K562 (cell line): ENCODE data around the gene SUPT5H. TPM values are rescaled to one million over a fixed set of nuclear protein-coding genes. Genes with fewer than 3 reads are reported as not detected.

Source experiments
- ASH1L ChIP-seq: fragments of 450-650 bp; IDR thresholded peaks from 2 replicates; pipeline ENCODE4 v1.6.1; 2018; ENCODE audit warnings: borderline replicate concordance, mild to moderate bottlenecking, low read depth; ENCODE audit not compliant: partially characterized antibody
- BCLAF1 ChIP-seq, 2 experiments: fragments of 450-650 bp in 1 of 2; IDR thresholded peaks; 2 replicates each; pipeline ENCODE4 v1.6.1; 2011 to 2017; ENCODE audit warnings: low read depth in 2 of 2, antibody characterized with exemption in 1 of 2, borderline replicate concordance in 1 of 2, low read length in 1 of 2, mild to moderate bottlenecking in 1 of 2, mixed read lengths in 1 of 2; ENCODE audit not compliant: control insufficient read depth in 1 of 2
- CCNT2 ChIP-seq: IDR thresholded peaks from 2 replicates; pipeline ENCODE4 v1.6.1; 2011; ENCODE audit warnings: borderline replicate concordance, low read depth, mild to moderate bottlenecking, moderate library complexity, mixed read lengths, low read length; ENCODE audit not compliant: insufficient read length; ENCODE audit errors: extremely low read depth
- GABPB1 ChIP-seq: sonication (generic); formaldehyde crosslinking; IDR thresholded peaks from 2 replicates; pipeline ENCODE4 v1.8.0; 2022; ENCODE audit warnings: mild to moderate bottlenecking, missing genetic modification reagents
- HOXB6 ChIP-seq: fragments of 250-450 bp; sonication (Bioruptor Pico); IDR thresholded peaks from 2 replicates; pipeline ENCODE4 v1.5.1; 2022; ENCODE audit warnings: mild to moderate bottlenecking, borderline replicate concordance
- HSF4 ChIP-seq: fragments of 250-450 bp; sonication (Bioruptor Pico); IDR thresholded peaks from 2 replicates; pipeline ENCODE4 v2.1.2; 2022; ENCODE audit warnings: mild to moderate bottlenecking, moderate library complexity, borderline replicate concordance
- ILK ChIP-seq: fragments of 450-650 bp; IDR thresholded peaks from 2 replicates; pipeline ENCODE4 v1.6.1; 2016; ENCODE audit warnings: missing genetic modification characterization, low read depth, mild to moderate bottlenecking, missing compliant biosample characterization, moderate library complexity, borderline replicate concordance
- KLF1 ChIP-seq: fragments of 450-650 bp; IDR thresholded peaks from 2 replicates; pipeline ENCODE4 v1.6.1; 2016; ENCODE audit warnings: missing genetic modification characterization, missing compliant biosample characterization
- NONO ChIP-seq, 2 experiments: fragments of 200-400 bp in 1 of 2; fragments of 450-650 bp in 1 of 2; formaldehyde crosslinking in 1 of 2; IDR thresholded peaks; 2 replicates each; pipeline ENCODE4 v1.6.1; 2017; ENCODE audit warnings: low read depth in 2 of 2, mild to moderate bottlenecking in 2 of 2, moderate library complexity in 2 of 2, low read length in 1 of 2
- POLR2G ChIP-seq: fragments of 200-400 bp; formaldehyde crosslinking; IDR thresholded peaks from 2 replicates; pipeline ENCODE4 v1.6.1; 2017; ENCODE audit warnings: low read depth, mild to moderate bottlenecking, antibody characterized with exemption, low read length, moderate library complexity
- PYGO2 ChIP-seq: fragments of 450-650 bp; IDR thresholded peaks from 2 replicates; pipeline ENCODE4 v1.6.1; 2016; ENCODE audit warnings: mild to moderate bottlenecking, missing genetic modification characterization, moderate library complexity, missing compliant biosample characterization
- RERE ChIP-seq: sonication (generic); formaldehyde crosslinking; IDR thresholded peaks from 2 replicates; pipeline ENCODE4 v1.8.0; 2023; ENCODE audit warnings: missing genetic modification reagents, mild to moderate bottlenecking, borderline replicate concordance
- THRA ChIP-seq: fragments of 450-650 bp; IDR thresholded peaks from 2 replicates; pipeline ENCODE4 v1.6.1; 2017; ENCODE audit warnings: mild to moderate bottlenecking, moderate library complexity
- ZBTB7A ChIP-seq: IDR thresholded peaks from 2 replicates; pipeline ENCODE4 v1.6.1; 2011; ENCODE audit warnings: low read depth, mild to moderate bottlenecking, low read length, moderate library complexity, borderline replicate concordance; ENCODE audit not compliant: control insufficient read depth
- ZNF217 ChIP-seq: sonication (generic); formaldehyde crosslinking; IDR thresholded peaks from 2 replicates; pipeline ENCODE4 v1.8.0; 2022; ENCODE audit warnings: mild to moderate bottlenecking, missing genetic modification reagents
- ZNF347 ChIP-seq: fragments of 450-650 bp; formaldehyde crosslinking; IDR thresholded peaks from 2 replicates; pipeline ENCODE4 v1.4.0; 2020; ENCODE audit warnings: low read depth, mild to moderate bottlenecking, moderate library complexity
- ZNF695 ChIP-seq: fragments of 450-650 bp; formaldehyde crosslinking; IDR thresholded peaks from 2 replicates; pipeline ENCODE4 v1.4.0; 2020; ENCODE audit warnings: mild to moderate bottlenecking, moderate library complexity
- polyA plus RNA-seq, 8 experiments: library from polyadenylated mRNA; depleted of rRNA in 4 of 8; stranded (reverse) in 5 of 8; unstranded in 3 of 8; fragments of >200 nt; fragmentation: Nextera tagmentation in 2 of 8; fragmentation: Illumina TruSeq in 1 of 8; extraction: Ambion mirVana in 2 of 8; extraction: Trizol in 1 of 8; gene quantifications; 2 replicates each; pipeline versions ENCODE4 v1.2.1 to v1.2.3, GENCODE V29; 2011 to 2014; ENCODE audit warnings: inconsistent platforms in 1 of 8, missing spikeins in 1 of 8
- total RNA-seq, 7 experiments: library from RNA; depleted of rRNA in 6 of 7; stranded (reverse); fragments of >200 nt in 6 of 7; fragmentation: Illumina TruSeq in 2 of 7; extraction: Trizol in 2 of 7; gene quantifications; 2 replicates each; pipeline versions ENCODE4 v1.2.1 to v1.2.3, GENCODE V29; 2011 to 2021; ENCODE audit warnings: low replicate concordance in 1 of 7

SUPT5H gene
- total and polyA plus RNA-seq, 9 of the 15 experiments (the other 6 are each of a cell fraction or from before 2014, with no cell fraction given), result 13.3 to 85.9 (median 35.9) TPM

DNA sequence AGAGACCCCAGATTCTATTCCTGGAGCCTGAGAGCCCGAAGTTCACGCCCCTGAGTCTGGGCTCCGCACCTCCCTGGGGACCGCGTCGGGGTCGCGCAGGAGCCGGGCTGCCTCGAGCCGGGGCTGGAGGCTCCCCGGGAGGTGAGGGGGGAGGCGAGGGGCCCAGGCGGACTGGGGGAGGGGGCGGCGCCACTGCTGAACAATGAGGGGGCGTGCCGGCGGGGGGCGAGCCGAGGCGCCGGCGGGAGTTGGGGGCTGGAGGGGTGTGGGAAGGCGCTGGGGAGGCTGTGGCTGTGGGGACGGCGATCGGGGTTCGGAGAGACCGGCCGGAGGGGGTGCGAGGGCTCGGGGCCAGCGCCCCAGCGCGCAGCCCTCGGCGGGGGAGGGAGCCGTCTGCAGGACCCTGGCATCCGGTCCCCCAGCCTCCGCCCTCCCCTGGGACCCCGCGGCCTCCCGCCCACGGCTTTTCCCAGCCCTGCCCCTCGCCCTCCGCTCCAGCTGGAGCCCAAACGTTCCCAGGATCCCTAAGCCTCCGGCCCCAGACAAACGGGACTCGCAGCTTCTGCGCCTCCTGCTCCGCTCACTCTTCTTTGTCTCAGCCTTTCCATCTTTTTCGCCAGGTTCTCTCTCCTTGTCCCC lies 32.0 kb upstream of the SUPT5H start (continued):
- peak; percentile 13 for TF ChIP-seq CCNT2
- no peak for TF ChIP-seq ZNF695
- no peak for TF ChIP-seq ZNF347 (CRISPR knock-in tag)
- no peak for TF ChIP-seq ZNF217 (CRISPR knock-in tag)
- no peak for TF ChIP-seq ILK (tag)
- no peak for TF ChIP-seq NONO (IDR thresholded peaks at IDR 0.05; ENCODE audit: low read depth in 2 of 2, low read length in 1 of 2)
- TF ChIP-seq PYGO2, result no peak
- no peak for TF ChIP-seq HOXB6 (CRISPR knock-in tag)
- TF ChIP-seq BCLAF1 (IDR thresholded peaks at IDR 0.05; ENCODE audit: borderline replicate concordance in 1 of 2, control insufficient read depth in 1 of 2, low read depth in 2 of 2, low read length in 1 of 2), result no peak
- TF ChIP-seq GABPB1, result 0 out of 2 replicates have a peak, but pooled peaks have one; percentile 38
- peak; percentile 15 for TF ChIP-seq POLR2G
- TF ChIP-seq KLF1, result no peak
- no peak for TF ChIP-seq THRA
- TF ChIP-seq ASH1L, result no peak
- no peak for TF ChIP-seq HSF4 (CRISPR knock-in tag)
- TF ChIP-seq RERE (CRISPR knock-in tag), result no peak
- TF ChIP-seq ZBTB7A, result peak; percentile 81
